ENCODE results near the gene LCE7A.

Gene LCE7A

DNA sequence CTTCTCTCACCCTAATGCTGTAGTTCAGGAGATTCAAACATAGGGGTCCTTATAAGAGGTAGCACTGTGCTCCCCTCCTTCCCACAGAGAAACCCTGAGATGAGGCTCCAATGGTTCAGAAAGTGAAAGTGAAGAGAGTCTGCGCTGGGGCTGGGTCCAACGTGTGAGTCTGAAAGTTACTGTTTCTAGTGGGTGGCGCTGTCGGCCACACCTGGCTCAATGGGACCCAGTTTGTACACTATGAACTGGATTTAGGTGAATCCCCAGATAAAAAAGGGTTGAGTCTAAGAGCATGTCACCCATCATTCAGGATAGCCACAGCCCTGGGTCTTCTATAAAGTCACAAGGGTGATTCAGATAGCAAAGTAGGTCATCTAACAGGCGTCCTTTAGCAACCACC lies 21.1 kb downstream of the LCE7A start:
- TF ChIP-seq, protein P1, sequence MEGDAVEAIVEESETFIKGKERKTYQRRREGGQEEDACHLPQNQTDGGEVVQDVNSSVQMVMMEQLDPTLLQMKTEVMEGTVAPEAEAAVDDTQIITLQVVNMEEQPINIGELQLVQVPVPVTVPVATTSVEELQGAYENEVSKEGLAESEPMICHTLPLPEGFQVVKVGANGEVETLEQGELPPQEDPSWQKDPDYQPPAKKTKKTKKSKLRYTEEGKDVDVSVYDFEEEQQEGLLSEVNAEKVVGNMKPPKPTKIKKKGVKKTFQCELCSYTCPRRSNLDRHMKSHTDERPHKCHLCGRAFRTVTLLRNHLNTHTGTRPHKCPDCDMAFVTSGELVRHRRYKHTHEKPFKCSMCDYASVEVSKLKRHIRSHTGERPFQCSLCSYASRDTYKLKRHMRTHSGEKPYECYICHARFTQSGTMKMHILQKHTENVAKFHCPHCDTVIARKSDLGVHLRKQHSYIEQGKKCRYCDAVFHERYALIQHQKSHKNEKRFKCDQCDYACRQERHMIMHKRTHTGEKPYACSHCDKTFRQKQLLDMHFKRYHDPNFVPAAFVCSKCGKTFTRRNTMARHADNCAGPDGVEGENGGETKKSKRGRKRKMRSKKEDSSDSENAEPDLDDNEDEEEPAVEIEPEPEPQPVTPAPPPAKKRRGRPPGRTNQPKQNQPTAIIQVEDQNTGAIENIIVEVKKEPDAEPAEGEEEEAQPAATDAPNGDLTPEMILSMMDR (IDR thresholded peaks at IDR 0.05): no peak

DNA sequence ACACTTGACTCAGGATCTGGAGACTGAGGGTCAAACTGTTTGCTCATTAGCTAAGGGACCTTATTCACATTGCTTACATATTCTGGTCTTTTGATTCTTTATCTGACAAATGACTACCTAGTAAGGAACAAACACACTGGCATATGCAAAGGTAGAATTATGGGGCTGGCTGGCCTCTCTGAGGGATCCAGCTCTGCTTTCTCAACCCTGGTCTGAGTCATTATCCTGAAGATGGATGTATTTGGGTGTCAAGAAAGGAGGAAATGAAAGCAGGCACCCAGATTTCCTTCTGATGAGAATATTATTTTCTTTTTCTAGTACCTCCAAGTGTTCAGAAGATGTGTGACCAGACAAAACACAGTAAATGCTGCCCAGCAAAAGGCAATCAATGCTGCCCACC lies 24.3 kb downstream of the LCE7A start:
- TF ChIP-seq, protein P1 (IDR thresholded peaks at IDR 0.05): no peak

DNA sequence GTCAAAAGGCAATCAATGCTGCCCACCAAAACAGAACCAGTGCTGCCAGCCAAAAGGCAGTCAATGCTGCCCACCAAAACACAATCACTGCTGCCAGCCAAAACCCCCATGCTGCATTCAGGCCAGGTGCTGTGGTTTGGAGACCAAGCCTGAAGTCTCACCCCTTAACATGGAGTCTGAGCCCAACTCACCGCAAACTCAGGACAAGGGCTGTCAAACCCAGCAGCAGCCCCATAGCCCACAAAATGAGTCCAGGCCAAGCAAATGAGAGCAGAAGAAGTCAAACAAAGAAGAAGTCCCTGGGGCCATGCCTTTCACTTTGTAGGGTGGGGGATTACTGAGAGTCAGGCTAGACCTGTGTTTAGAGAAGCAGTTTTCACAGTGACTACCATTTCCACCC lies 24.7 kb downstream of the LCE7A start:
- TF ChIP-seq, protein P1 (IDR thresholded peaks at IDR 0.05): no peak

DNA sequence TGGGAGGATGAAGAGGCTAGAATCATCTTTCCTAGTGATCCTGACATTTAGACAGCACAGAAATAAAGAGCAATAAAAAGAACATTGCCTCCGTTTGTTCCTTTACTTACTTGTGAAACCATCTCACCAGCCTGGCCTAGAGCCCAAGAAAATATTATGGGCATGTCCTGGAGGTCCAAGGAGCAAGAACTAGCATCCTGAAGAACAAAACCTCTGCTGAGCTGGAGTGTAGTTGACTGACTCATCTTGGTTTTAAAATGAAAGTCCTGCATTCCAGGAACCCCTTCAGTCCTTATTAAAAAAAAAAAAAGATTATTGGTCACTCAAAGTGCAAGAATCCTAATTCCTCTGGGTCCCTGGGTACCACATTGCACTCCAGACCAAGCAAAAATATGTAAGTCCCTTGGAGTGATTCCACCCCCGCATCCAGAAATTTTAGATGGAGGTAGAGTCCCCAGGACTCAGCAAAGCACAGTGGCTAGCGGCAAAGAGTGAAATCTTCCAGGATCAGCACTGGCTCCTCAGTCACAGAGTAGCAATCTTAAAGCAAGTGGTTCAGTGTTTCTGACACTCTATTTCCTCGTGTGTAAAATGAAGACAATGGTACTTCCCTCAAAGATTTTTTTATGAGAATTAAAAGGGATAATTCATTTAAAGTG lies 25.3 kb downstream of the LCE7A start:
- TF ChIP-seq, protein P1 (IDR thresholded peaks at IDR 0.05): no peak

DNA sequence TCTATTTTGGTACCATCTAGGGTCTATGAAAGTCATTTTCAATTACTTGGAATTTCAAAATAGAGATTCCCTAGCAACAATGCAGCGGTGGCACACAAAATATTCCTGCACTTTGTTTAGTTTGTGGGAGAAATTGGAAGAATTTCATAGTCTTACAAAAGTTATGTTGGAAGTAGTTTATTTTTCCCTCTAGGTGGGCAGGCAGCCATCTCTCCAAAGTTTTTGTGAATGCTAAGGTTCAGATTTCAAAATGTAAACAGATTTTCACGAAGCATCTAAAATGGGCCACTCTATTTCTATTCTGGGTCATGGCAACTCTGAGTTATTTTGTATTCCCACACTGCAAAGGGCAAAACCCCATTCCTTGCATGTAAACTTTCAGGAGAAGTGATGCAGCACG lies 26.3 kb downstream of the LCE7A start:
- TF ChIP-seq, protein P1 (IDR thresholded peaks at IDR 0.05): no peak

DNA sequence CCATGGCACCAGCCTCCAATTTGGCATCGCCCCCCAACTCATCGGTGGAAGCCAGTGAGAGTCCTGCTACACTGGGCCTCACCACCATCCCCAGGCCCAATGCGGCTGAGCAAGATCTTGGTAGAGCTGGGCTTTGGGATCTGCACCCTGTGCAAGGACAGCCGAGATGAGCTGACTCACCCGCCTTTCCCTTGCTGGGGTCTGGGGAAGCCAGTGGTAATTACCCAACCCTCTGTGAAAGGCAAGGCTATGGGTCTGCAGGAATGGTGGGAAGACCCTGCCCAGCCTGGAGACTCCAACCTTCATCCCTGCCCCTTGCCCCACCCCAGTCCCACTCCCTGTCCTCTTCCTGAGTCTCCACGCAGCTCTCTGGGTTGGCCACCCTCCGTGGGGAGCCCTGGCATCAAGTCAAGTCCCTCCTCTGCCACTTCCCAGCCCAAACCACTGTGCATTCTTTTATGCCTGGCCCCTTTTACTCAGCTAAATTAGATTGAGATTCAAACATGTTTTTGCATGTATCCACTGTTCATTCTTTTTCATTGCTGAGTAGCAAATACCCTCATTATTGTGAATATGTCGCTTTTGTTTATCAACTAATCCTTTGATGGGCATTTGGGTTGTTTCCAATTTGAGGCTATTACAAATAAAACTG lies 27.1 kb downstream of the LCE7A start:
- TF ChIP-seq, protein P1 (IDR thresholded peaks at IDR 0.05): no peak

DNA sequence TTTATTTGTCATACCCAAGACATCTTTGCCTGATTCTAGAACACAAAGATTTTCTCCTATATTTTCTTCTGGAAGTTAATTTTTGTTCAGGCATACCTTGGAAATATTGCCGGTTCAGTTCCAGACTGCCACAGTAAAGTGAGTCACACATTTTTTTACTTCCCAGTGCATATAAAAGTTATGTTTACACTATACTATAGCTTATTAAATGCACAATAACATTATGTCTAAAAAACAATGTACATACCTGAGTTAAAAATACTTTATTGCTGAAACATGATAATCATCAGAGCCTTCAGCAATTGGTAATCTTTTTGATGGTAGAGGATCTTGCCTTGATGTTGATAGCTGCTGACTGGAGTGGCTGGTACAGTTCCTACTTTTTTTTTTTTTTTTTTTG lies 28.3 kb downstream of the LCE7A start:
- TF ChIP-seq, protein P1 (IDR thresholded peaks at IDR 0.05): no peak
